8988T (cell line): ENCODE results near the gene WASL.
A peak's percentile ranks its signal among the peaks of the same experiment; 100 is the strongest.
"Not testable (repeated sequence)": the region's sequence is repeated elsewhere in the genome, so short reads cannot be mapped to it uniquely, and the experiment has no call there.

Experiments
- DNase-seq: peaks from one replicate; pipeline ENCODE4 v3.0.0; 2011

WASL gene

DNA sequence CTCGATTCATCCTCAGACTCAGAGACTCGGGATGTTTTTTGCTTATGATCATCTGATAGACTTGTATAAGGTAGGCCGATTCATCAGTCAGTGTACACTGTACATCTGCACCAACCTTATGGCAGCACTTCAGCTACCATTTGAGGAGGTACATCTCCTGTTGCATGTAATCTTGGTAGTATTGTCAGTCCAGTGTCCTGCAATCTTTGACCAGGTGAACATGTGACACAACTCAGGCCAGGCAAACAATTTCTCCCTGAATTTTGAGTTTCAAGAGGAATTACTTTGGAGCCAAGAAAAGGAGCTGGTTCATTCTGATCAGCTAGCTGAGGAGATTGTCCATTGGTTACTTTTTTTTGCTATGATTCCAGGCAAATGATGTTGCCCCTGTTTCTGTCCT is 19.7 kb upstream of the WASL start:
- no peak for DNase-seq

DNA sequence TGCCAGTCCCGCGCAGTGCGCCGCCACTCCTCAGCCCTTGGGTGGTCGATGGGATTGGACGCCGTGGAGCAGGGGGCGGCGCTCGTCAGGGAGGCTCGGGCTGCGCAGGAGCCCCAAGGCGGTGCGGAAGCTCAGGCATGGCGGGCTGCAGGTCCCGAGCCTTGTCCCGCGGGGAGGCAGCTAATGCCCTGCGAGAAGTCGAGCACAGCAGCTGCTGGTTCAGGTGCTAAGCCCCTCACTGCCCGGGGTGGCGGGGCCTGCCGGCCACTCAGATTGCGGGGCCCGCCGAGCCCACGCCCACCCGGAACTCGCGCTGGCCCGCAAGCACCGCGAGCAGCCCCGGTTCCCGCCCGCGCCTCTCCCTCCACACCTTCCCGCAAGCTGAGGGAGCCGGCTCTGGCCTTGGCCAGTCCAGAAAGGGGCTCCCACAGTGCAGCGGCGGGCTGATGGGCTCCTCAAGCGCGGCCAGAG is 14.4 kb upstream of the WASL start:
- no peak for DNase-seq

DNA sequence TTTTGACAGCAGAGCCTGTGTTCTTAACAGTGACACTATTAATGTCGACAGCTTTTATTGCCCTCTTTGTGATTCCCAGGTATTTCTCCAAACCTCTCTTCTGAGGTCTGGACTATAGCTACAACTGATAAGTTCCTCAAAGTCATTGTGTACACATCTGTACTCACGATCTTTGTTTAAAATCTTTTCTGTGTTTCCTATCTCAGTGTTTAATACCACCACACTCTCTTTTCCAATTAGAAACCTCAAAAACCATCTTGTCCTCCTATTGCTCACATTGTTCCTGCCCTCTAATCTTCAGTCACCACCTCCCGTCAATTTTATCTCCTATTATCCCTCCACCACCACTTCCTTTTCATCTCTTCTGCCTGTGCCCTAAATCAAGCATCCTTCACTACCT is 12.9 kb upstream of the WASL start:
- no peak for DNase-seq

DNA sequence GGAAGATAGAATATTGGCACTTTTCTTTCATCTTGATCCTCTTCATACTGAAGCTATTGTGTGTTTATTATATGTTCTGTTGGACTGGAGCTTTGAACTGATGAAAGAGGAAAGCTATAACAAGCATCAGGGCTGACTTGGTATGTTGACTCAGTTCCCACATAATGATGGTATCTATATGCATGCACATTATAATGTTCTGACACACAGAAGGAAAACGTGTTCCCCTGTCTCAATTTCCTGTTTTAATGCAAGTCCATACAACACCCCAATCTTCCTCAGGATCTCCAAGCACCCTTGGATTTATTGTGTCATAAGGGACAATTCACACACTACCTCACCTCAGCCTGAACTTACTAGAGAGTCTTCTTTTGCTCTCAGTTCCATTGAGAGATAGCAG is 8.3 kb upstream of the WASL start:
- no peak for DNase-seq

DNA sequence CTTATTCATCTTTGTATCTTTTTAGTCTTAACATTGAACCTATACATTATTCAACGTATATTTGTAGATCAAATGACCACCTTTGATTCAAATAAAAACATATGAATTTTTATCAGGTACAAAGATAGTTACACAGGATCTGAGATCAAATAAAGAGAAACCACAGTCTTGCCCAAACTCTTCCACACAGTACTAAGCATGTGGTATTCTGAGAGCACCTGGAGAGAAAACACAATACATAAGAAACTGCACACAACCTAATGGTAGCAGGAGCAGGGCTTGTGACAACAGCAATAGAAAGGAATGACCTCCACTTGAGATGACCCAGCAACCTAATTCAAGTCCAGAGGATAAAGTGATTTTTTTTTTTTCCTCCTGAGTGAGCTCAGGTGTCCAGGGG is 6.5 kb upstream of the WASL start:
- DNase-seq: no peak

- DNase-seq: no peak
These were observed 5.6 kb upstream of the WASL start for GRCh38 chr7:123754271-123754871.

- no peak for DNase-seq
These were observed 3.7 kb upstream of the WASL start for GRCh38 chr7:123752534-123752933.

DNA sequence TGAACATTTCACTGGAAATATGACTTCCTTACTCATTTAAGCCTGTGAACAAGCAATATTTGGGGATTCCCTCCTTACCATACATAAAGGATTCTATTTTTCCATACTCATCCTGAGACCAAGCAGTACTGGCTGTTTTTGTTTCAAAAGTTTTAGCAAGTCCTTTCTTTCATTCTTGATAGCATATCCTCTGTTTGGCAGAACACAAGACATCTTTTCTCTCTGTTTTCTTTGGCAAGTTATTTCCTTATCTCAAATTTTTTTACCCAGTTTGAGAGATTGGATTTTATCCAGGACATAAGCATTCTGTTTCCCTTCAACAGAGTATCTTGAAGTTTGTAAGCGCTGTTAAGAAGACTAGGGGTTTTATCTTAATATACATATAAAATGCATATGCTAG is 3.0 kb upstream of the WASL start:
- DNase-seq: no peak

DNA sequence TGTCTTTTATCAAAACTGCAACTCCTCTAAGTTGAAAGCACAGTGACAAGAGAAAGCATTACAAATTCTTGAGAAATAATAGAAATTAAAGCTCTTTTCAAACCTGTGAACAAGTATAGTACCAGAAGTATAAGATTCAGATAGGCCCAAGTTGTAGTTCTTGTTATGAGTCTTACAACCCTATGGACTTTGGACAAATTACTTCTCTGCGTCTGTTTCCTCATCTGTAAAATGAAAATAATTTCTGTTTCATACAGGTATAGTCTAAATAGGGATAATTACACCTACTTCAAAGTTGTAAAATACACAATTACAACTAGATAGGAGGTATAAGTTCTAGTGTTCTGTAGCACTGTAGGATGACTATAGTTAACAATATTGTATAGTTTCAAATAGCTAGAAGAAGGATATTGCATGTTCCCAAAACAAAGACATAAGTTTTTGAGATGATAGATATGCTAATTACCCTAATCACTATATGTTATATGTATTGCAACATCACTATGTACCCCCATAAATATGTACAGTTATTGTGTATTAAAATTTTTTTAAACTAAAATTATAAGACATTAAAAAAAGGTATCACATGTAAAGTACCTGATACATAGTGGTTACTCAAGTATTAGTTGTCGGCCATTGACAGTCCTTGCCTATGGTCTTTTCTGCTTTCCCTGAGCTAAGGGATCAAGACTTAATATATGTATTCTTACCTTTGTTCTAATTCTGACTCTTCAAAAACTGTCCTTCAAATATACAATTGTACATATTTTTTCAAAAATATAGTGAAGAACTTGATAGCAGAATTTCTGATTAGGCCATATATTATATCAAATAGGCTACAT is 1.8 kb upstream of the WASL start:
- no peak for DNase-seq

DNA sequence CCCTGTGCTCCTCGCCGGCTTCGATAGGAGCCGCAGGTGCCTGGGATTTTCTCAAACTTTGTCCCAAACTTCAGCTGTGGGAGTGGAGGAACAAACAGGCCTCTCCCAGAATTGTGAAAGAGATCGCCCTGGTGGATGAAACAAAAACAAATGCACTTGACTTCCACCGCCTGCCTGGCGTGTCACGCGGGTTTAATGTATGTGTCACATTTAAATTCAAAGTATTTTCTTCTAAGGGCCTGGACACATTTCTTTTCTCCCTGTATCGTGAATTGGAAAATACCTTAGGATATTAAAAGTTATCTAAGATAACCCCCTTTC is 694 bp upstream of the WASL start:
- peak; percentile 35 for DNase-seq

- DNase-seq: peak; percentile 21
These were observed 551 bp downstream of the WASL start for GRCh38 chr7:123748171-123748733.

- DNase-seq: peak; percentile 32
These were observed 1.1 kb downstream of the WASL start for GRCh38 chr7:123747620-123748141.

GRCh38 chr7:123746931-123747488 is 1.8 kb downstream of the WASL start:
- no peak for DNase-seq

GRCh38 chr7:123746055-123746454 is 2.7 kb downstream of the WASL start:
- DNase-seq: no peak

DNA sequence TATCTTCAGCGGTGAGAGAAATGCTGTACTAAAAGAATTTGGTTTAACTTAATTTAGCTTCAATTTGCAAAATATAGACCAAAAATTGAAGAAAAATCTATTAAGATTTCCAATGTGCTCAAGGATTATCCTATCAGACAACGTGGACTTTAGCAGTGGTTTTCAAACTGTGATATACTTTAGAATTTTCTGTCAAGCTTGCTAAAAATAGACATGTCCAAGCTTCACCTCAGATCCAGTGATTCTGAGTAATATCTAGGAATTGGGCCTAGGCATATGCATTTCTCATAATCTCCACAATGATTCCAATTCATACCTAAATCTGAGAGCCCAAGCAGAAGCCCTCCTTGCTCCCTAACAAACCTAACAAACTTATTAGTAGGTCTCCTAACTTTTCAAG is 3.4 kb downstream of the WASL start:
- no peak for DNase-seq

DNA sequence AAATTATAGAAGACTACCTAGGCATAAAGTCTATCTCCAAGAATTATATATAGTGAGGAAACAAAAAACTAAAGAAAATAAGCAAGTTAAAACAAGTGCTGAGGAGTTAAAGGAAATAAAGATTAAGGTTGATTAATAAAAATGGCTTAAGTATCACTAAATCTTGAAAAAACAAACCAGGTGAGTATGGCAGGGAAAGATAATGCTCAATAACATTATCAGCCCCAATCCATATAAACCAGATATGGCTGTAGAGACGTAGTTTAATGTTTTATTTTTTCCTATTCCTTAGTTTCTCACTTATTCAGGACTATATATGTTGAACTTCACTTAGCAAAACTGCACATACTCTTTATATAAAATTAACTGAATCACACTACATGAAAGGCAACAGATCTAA is 4.4 kb downstream of the WASL start:
- no peak for DNase-seq

DNA sequence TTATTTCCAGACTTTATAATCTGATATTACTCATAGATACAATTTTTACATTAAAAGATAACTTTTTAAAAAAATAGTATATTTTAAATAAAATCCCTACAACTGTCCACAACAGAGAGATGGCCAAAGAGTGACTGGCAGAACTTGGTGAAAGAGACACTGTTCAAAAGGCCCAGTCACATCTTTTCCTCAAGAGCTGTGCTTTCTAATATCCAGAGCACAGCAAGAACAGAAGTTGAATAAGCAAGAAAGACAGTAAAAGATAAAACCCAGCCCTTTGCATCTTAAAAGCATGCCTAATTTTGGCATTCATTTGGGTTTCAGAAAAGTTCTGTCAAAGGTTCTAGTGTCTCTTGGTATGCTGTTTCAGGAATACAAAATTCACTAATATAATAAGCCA is 6.9 kb downstream of the WASL start:
- DNase-seq: no peak

- no peak for DNase-seq
These were observed 10.0 kb downstream of the WASL start for GRCh38 chr7:123738808-123739207.

DNA sequence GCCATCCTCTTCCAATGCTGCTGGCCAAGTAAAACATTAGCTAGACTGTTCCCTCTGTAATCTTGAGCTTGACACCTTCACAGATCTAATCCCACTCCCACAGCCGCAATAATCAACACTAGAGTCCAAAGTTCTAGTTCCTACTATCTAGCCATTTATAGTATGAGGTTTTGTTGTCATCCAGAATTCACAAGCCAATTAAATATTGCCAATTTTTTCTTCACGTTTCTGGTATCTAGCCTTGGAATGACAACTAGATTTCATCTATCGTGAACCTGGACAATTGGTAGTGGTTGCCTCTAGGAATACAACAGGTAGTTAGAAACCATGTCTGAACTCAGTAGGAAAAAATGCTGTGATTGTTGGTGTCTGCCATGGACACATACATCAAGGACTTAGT is 10.4 kb downstream of the WASL start:
- DNase-seq: no peak

DNA sequence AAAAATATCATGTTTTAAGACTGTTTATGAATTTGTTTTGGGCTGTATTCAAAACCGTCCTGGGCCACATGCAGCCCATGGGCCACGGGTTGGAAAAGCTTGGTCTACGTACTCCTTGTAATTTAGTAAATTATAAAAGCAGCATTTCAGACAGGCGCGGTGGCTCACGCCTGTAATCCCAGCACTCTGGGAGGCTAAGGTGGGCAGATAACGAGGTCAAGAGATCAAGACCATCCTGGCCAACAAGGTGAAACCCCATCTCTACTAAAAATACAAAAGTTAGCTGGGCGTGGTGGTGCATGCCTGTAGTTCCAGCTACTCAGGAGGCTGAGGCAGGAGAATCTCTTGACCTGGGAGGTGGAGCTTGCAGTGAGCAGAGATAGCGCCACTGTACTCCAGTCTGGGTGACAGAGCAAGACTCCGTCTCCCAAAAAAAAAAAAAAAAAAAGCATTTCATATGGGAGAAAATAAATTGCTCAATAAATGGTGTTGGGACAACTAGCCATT is 11.6 kb downstream of the WASL start:
- not testable (repeated sequence) for DNase-seq

DNA sequence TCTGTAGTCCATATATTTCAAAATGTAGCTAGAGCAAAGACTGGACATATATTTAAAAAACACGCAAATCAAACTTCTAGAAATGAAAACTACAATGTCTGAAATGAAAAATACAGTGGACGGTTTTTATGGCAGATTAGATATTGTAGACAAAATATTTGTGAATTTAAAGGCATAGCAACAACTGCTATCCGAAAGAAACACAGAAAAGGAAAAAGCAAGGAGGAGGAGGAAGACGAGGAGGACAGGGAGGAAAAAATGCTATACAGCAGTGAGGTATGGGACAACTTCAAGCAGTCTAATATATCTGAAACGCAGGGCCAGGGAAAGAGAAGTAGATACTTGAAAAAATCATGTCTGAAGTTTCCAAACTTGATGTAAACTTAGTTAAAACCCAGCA is 13.3 kb downstream of the WASL start:
- DNase-seq: no peak

DNA sequence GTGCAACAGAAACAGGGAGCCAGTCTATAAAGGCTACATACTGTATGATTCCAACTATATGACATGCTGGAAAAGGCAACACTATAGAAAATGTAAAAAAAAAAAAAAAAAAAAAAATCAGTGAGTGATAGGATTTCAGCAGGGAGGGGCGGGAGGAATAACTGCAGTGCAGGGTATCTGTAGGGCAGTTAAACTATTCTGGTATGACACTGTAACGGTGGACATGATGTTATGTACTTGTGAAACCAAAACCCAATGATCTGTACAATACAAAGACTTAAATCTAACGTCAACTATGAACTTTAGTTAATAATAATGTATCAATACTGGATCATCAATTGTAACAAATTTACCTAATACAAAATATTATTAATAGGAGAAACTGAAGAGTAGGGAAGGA is 14.3 kb downstream of the WASL start:
- no peak for DNase-seq

DNA sequence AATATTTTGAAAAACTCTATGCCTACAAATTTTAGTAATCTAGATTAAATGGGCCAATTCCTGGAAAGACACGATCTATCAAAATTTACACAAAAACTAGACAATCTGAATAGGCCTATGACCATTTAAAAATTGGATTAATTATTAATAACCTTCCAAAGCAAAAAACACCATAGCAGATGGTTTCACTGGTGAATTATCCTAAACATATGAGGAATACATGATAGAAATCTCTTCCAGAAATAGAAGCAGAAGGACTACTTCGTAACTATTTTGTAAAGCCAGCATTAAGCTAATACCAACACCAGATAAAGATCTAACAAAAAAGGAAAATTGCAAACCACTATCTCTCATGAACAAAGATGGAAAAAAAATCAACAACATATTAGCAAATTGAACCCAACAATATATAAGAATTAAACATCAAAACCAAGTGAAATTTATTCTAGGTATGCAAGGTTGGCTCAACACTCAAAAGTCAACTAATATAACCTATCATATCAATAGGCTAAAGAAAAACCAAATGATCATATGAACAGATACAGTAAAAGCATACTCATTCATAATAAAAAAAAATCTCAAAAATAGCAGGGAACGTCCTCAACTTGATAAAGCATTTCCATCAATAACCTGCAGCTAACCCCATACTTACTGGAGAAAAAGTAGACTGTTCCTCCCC is 16.3 kb downstream of the WASL start:
- DNase-seq: no peak
